GM15510 (cell line): ENCODE data around the gene MBTD1.

Source experiments
- POLR2A ChIP-seq: IDR thresholded peaks from 3 replicates; pipeline ENCODE4 v1.6.1; 2011; ENCODE audit warnings: borderline replicate concordance; ENCODE audit not compliant: insufficient read length; ENCODE audit errors: extremely low read depth

MBTD1 gene

GRCh38 chr17:51257150-51258081 lies 2.4 kb downstream of the MBTD1 start:
- no peak for TF ChIP-seq POLR2A

- TF ChIP-seq POLR2A = no peak
Observed at GRCh38 chr17:51256101-51256500, 3.7 kb downstream of the MBTD1 start.

- no peak for TF ChIP-seq POLR2A
Observed at GRCh38 chr17:51255673-51256072, 4.2 kb downstream of the MBTD1 start.

GRCh38 chr17:51251010-51251409 lies 8.8 kb downstream of the MBTD1 start:
- no peak for TF ChIP-seq POLR2A

- TF ChIP-seq POLR2A = no peak
Observed at GRCh38 chr17:51250314-51250840, 9.5 kb downstream of the MBTD1 start.

GRCh38 chr17:51245535-51245934 lies 14.3 kb downstream of the MBTD1 start:
- TF ChIP-seq POLR2A = no peak

GRCh38 chr17:51244041-51244440 lies 15.8 kb downstream of the MBTD1 start:
- no peak for TF ChIP-seq POLR2A

GRCh38 chr17:51240275-51240674 lies 19.6 kb downstream of the MBTD1 start:
- TF ChIP-seq POLR2A = no peak

GRCh38 chr17:51238255-51238887 lies 21.5 kb downstream of the MBTD1 start:
- TF ChIP-seq POLR2A = no peak

GRCh38 chr17:51234162-51234561 lies 25.7 kb downstream of the MBTD1 start:
- no peak for TF ChIP-seq POLR2A

- no peak for TF ChIP-seq POLR2A
Observed at GRCh38 chr17:51231999-51232398, 27.9 kb downstream of the MBTD1 start.

GRCh38 chr17:51230306-51230705 lies 29.5 kb downstream of the MBTD1 start:
- no peak for TF ChIP-seq POLR2A

GRCh38 chr17:51229889-51230288 lies 30.0 kb downstream of the MBTD1 start:
- no peak for TF ChIP-seq POLR2A

GRCh38 chr17:51228161-51228560 lies 31.7 kb downstream of the MBTD1 start:
- no peak for TF ChIP-seq POLR2A

GRCh38 chr17:51224402-51225262 lies 35.2 kb downstream of the MBTD1 start:
- TF ChIP-seq POLR2A = no peak
